ENCODE data around the gene RASAL2. TPM values are rescaled to one million over a fixed set of nuclear protein-coding genes. Genes with fewer than 3 reads are reported as not detected.
A peak's percentile ranks its signal among the peaks of the same experiment; 100 is the strongest.
"Not testable (repeated sequence)": the region's sequence is repeated elsewhere in the genome, so short reads cannot be mapped to it uniquely, and the experiment has no call there.

RASAL2 gene
- total RNA-seq, 1 donor from 2014 or later, result 5.3 TPM

- DNase-seq (ENCODE audit: low spot score) (no peak), ATAC-seq (no peak)
Measured at GRCh38 chr1:178273707-178274410, 180.0 kb downstream of the RASAL2 start.

GRCh38 chr1:178275049-178275448 lies 181.1 kb downstream of the RASAL2 start:
- DNase-seq (ENCODE audit: low spot score) (no peak), ATAC-seq (no peak)

GRCh38 chr1:178275553-178275952 lies 181.6 kb downstream of the RASAL2 start:
- ATAC-seq (no peak), DNase-seq (ENCODE audit: low spot score) (no peak)

- DNase-seq (ENCODE audit: low spot score) (no peak), ATAC-seq (no peak)
Measured at GRCh38 chr1:178277793-178278530, 184.1 kb downstream of the RASAL2 start.

- no peak for ATAC-seq
Measured at GRCh38 chr1:178278916-178279686, 185.2 kb downstream of the RASAL2 start.

GRCh38 chr1:178282949-178283367 lies 189.1 kb downstream of the RASAL2 start:
- ATAC-seq (peak; percentile 53), DNase-seq (ENCODE audit: low spot score) (no peak)

More at GRCh38 chr1:178278916-178279686, 185.2 kb downstream of the RASAL2 start:
- no peak for DNase-seq (ENCODE audit: low spot score)

GRCh38 chr1:178283409-178283808 lies 189.5 kb downstream of the RASAL2 start:
- ATAC-seq (no peak), DNase-seq (ENCODE audit: low spot score) (no peak)

GRCh38 chr1:178284058-178284457 lies 190.2 kb downstream of the RASAL2 start:
- DNase-seq (ENCODE audit: low spot score) (no peak), ATAC-seq (no peak)

GRCh38 chr1:178291166-178291565 lies 197.3 kb downstream of the RASAL2 start:
- DNase-seq (ENCODE audit: low spot score) (no peak), ATAC-seq (no peak)

GRCh38 chr1:178294654-178295053 lies 200.8 kb downstream of the RASAL2 start:
- DNase-seq (ENCODE audit: low spot score), result no peak
- ATAC-seq, result peak; percentile 31

- ATAC-seq (no peak), DNase-seq (ENCODE audit: low spot score) (no peak)
Measured at GRCh38 chr1:178300352-178300699, 206.4 kb downstream of the RASAL2 start.

GRCh38 chr1:178301141-178301540 lies 207.2 kb downstream of the RASAL2 start:
- DNase-seq (ENCODE audit: low spot score) (no peak), ATAC-seq (no peak)

GRCh38 chr1:178307264-178307663 lies 213.4 kb downstream of the RASAL2 start:
- ATAC-seq (no peak), DNase-seq (ENCODE audit: low spot score) (no peak)

- DNase-seq (ENCODE audit: low spot score) (no peak), ATAC-seq (no peak)
Measured at GRCh38 chr1:178308438-178308837, 214.5 kb downstream of the RASAL2 start.

- no peak for DNase-seq (ENCODE audit: low spot score)
Measured at GRCh38 chr1:178310685-178311105, 216.8 kb downstream of the RASAL2 start.

GRCh38 chr1:178311164-178311563 lies 217.3 kb downstream of the RASAL2 start:
- no peak for ATAC-seq
- DNase-seq (ENCODE audit: low spot score), result no peak

More at GRCh38 chr1:178310685-178311105, 216.8 kb downstream of the RASAL2 start:
- ATAC-seq, result peak; percentile 100

GRCh38 chr1:178320280-178320982 lies 226.5 kb downstream of the RASAL2 start:
- not testable (repeated sequence) for ATAC-seq; DNase-seq (ENCODE audit: low spot score)

GRCh38 chr1:178323067-178323466 lies 229.2 kb downstream of the RASAL2 start:
- DNase-seq (ENCODE audit: low spot score), result no peak
- ATAC-seq, result no peak

- DNase-seq (ENCODE audit: low spot score), result no peak
- ATAC-seq, result no peak
Measured at GRCh38 chr1:178324003-178324402, 230.1 kb downstream of the RASAL2 start.

GRCh38 chr1:178328728-178329127 lies 234.8 kb downstream of the RASAL2 start:
- DNase-seq (ENCODE audit: low spot score) (no peak), ATAC-seq (no peak)

GRCh38 chr1:178330153-178330552 lies 236.2 kb downstream of the RASAL2 start:
- no peak for DNase-seq (ENCODE audit: low spot score)
- no peak for ATAC-seq

Measured in left lobe of liver (tissue), 2 donors.